Tibial artery (tissue), 4 donors: ENCODE measurements around the gene FARS2.

Experiments
- DNase-seq, 2 donors: peaks; one replicate each; pipeline ENCODE4 v3.0.0-alpha.2; 2019
- H3K27ac ChIP-seq, 2 donors: fragments of 200-600 bp; sonication (generic) in 1 of 2; 1 replicate in 1 of 2; 2 replicates in 1 of 2; pipeline ENCODE4 v1.5.1; 2018 to 2019; ENCODE audit warnings: mild to moderate bottlenecking in 1 of 2
- H3K27me3 ChIP-seq, 2 donors: fragments of 200-600 bp; sonication (generic) in 1 of 2; one replicate each; pipeline versions ENCODE4 v1.5.1 to v1.6.0; 2016 to 2019
- H3K36me3 ChIP-seq, 3 donors: fragments of 200-600 bp; sonication (generic) in 2 of 3; one replicate each; pipeline ENCODE4 v1.5.1; 2016 to 2019; ENCODE audit warnings: mild to moderate bottlenecking in 2 of 3
- H3K4me1 ChIP-seq, 4 donors: fragments of 200-600 bp; sonication (generic) in 2 of 4; 1 replicate in 3 of 4; 2 replicates in 1 of 4; pipeline ENCODE4 v1.5.1; 2016 to 2019
- H3K4me3 ChIP-seq, 2 donors: fragments of 200-600 bp; sonication (generic) in 1 of 2; 1 replicate in 1 of 2; 2 replicates in 1 of 2; pipeline ENCODE4 v1.5.1; 2018 to 2019; ENCODE audit warnings: mild to moderate bottlenecking in 2 of 2
- H3K9me3 ChIP-seq, 3 donors: fragments of 200-600 bp; sonication (generic) in 1 of 3; one replicate each; pipeline ENCODE4 v1.5.1; 2016 to 2019
- intact Hi-C: fragments of 100-400 bp; cut with DNase I; formaldehyde crosslinking; loops from one replicate; pipeline ENCODE4 v1.15.0; 2023; ENCODE audit warnings: low total_unique reads
- TF ChIP-seq, protein P1 (sequence below), 2 experiments: fragments of 200-600 bp in 1 of 2; fragments of 450-650 bp in 1 of 2; IDR thresholded peaks; one replicate each; pipeline ENCODE4 v1.5.1; 2017 to 2019; ENCODE audit warnings: antibody characterized with exemption in 2 of 2, mild to moderate bottlenecking in 1 of 2, moderate library complexity in 1 of 2

FARS2 gene

DNA sequence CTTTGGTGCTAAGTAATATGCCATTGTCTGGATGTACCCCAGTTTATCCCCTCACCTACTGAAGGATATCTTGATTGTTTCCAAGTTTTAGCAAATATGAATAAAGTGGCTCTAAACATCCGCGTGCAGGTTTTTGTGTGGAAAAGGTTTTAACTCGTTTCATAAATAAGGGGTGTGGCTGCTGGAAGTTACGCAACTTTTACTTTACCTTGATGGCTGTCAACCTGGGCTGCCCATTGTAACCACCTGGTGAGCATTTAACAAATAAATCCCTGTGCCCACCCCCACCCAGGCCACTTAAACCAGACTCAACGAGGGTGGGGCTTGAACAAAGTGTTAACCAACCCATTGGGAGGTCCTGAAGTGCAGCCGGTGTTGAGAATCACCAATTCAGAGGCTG, 557.6 kb downstream of the FARS2 start:
- DNase-seq: no peak
- Histone ChIP-seq H3K27me3 (no peaks in the 10 kb centered on the region), H3K36me3 (no peaks in the 10 kb centered on the region), H3K4me1 (no peaks in the 10 kb centered on the region), H3K4me3 (no peak overlapping the region), H3K9me3 (no peaks in the 10 kb centered on the region), H3K27ac (no peak overlapping the region)
- intact Hi-C loops: no loop called here
- TF ChIP-seq, protein P1, sequence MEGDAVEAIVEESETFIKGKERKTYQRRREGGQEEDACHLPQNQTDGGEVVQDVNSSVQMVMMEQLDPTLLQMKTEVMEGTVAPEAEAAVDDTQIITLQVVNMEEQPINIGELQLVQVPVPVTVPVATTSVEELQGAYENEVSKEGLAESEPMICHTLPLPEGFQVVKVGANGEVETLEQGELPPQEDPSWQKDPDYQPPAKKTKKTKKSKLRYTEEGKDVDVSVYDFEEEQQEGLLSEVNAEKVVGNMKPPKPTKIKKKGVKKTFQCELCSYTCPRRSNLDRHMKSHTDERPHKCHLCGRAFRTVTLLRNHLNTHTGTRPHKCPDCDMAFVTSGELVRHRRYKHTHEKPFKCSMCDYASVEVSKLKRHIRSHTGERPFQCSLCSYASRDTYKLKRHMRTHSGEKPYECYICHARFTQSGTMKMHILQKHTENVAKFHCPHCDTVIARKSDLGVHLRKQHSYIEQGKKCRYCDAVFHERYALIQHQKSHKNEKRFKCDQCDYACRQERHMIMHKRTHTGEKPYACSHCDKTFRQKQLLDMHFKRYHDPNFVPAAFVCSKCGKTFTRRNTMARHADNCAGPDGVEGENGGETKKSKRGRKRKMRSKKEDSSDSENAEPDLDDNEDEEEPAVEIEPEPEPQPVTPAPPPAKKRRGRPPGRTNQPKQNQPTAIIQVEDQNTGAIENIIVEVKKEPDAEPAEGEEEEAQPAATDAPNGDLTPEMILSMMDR (IDR thresholded peaks at IDR 0.05): no peak
